Measurements from ENCODE around the gene RPS6KA5.

Gene RPS6KA5

GRCh38 chr14:91021991-91022621 lies 38.3 kb downstream of the RPS6KA5 start:
- H3K27ac ChIP-seq: peak overlapping the region; percentile 76
- CTCF ChIA-PET: no interaction called here
- POLR2A ChIA-PET (ENCODE audit: low non-redundant PET): no interaction called here

GRCh38 chr14:91021115-91021514 lies 39.3 kb downstream of the RPS6KA5 start:
- H3K27ac ChIP-seq: peak overlapping the region; percentile 17; the same call in 1 of the 2 replicates
- TF ChIP-seq CTCF (conservative IDR thresholded peaks at IDR 0.05; ENCODE audit: low read depth): no peak
- CTCF ChIA-PET: interaction anchor here (0.6 kb wide), 1 partner anchor 13 kb away, joined by 3 read pairs; no protein-coding TSS in a partner anchor
- no peak for DNase-seq (ENCODE audit: low spot score)
- POLR2A ChIA-PET (ENCODE audit: low non-redundant PET): no interaction called here

More at GRCh38 chr14:91021991-91022621, 38.3 kb downstream of the RPS6KA5 start:
- DNase-seq (ENCODE audit: low spot score): no peak
- TF ChIP-seq CTCF (conservative IDR thresholded peaks at IDR 0.05; ENCODE audit: low read depth): no peak

DNA sequence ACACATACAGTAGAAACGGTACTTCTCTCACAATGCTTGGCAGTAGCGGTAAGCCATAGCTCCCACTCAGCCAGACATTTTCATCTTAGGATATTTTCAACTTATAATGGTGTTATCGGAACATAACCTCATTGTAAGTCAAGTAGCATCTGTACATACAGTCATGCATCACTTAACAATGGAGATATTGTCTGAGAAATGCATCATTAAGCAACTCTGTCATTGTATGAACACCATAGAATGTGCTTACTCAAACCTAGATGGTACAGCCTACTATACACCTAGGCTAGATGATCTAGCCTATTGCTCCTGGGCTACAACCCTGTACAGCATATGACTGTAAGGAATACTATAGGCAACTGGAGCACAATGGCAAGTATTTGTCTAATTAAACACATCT lies 40.8 kb downstream of the RPS6KA5 start:
- no peak for DNase-seq (ENCODE audit: low spot score)
- ChIA-PET CTCF (no interaction called here), POLR2A (ENCODE audit: low non-redundant PET) (no interaction called here)
- TF ChIP-seq CTCF (conservative IDR thresholded peaks at IDR 0.05; ENCODE audit: low read depth): no peak
- H3K27ac ChIP-seq: no peak overlapping the region

- TF ChIP-seq CTCF (conservative IDR thresholded peaks at IDR 0.05; ENCODE audit: low read depth): no peak
- ChIA-PET CTCF (interaction anchor here (1.2 kb wide), 1 partner anchor 116 kb away, joined by 3 read pairs; no protein-coding TSS in a partner anchor), POLR2A (ENCODE audit: low non-redundant PET) (no interaction called here)
- no peak overlapping the region for H3K27ac ChIP-seq
- no peak for DNase-seq (ENCODE audit: low spot score)
Observed at GRCh38 chr14:91018481-91018880, 42.0 kb downstream of the RPS6KA5 start.

- CTCF ChIA-PET: interaction anchor here (0.6 kb wide), 1 partner anchor 248 kb away, joined by 4 read pairs; no protein-coding TSS in a partner anchor
- DNase-seq (ENCODE audit: low spot score): no peak
- H3K27ac ChIP-seq: no peak overlapping the region
- TF ChIP-seq CTCF (conservative IDR thresholded peaks at IDR 0.05; ENCODE audit: low read depth): no peak
- POLR2A ChIA-PET (ENCODE audit: low non-redundant PET): no interaction called here
Observed at GRCh38 chr14:91016800-91017410, 43.5 kb downstream of the RPS6KA5 start.

- no peak for TF ChIP-seq CTCF (conservative IDR thresholded peaks at IDR 0.05; ENCODE audit: low read depth)
- no peak for DNase-seq (ENCODE audit: low spot score)
- ChIA-PET POLR2A (ENCODE audit: low non-redundant PET) (no interaction called here), CTCF (interaction anchor here (0.6 to 0.7 kb wide), 2 partner anchors 90 to 142 kb away, joined by 3 read pairs; no protein-coding TSS in a partner anchor)
- H3K27ac ChIP-seq: no peak overlapping the region
Observed at GRCh38 chr14:91015435-91015834, 45.0 kb downstream of the RPS6KA5 start.
